Measurements from ENCODE around the gene FAM186B. TPM values are rescaled to one million over a fixed set of nuclear protein-coding genes. Genes with fewer than 3 reads are reported as not detected.
A peak's percentile ranks its signal among the peaks of the same experiment; 100 is the strongest.

The FAM186B gene
- total and polyA plus RNA-seq, 2 of the 13 experiments (the other 11 are each of a cell fraction or from before 2014, with no cell fraction given), result 0.07 to 0.20 TPM

DNA sequence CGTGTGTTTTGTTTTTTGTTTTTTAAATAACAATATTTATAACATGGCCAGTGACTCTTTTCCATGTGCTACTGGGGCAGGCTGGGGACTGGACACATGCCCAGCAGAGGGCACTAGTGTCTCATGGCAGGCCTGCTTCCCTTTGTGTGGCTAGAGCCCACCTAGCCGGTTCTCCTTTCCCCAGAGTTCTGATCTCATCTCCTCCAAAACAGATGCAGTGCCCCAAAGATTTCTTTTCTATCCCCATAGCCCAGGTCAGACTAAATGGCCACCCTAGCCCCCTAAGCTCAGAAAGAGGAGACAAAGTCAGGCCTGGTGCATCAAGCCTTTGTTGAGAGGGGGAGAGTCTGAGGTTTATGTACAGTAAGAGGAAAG lies 39.2 kb upstream of the FAM186B start (continued):
- TF ChIP-seq FOXO4 (CRISPR knock-in tag; conservative IDR thresholded peaks at IDR 0.05), result no peak
- TF ChIP-seq SNAI1 (CRISPR knock-in tag; IDR thresholded peaks at IDR 0.05; ENCODE audit: borderline replicate concordance), result no peak
- TF ChIP-seq ZNF572 (CRISPR knock-in tag; IDR thresholded peaks at IDR 0.05), result no peak
- TF ChIP-seq FLYWCH1 (CRISPR knock-in tag; IDR thresholded peaks at IDR 0.05), result no peak
- no peak for TF ChIP-seq ZNF879 (CRISPR knock-in tag; IDR thresholded peaks at IDR 0.05)
- no peak for TF ChIP-seq CBFB (CRISPR knock-in tag; IDR thresholded peaks at IDR 0.05)
- peak; percentile 31 for TF ChIP-seq XRCC5 (optimal IDR thresholded peaks at IDR 0.05; ENCODE audit: low read length)
- TF ChIP-seq ZNF501 (CRISPR knock-in tag; IDR thresholded peaks at IDR 0.05), result 0 out of 2 replicates have a peak, but pooled peaks have one; percentile 39
- no peak for TF ChIP-seq KIAA2018 (CRISPR knock-in tag; IDR thresholded peaks at IDR 0.05; ENCODE audit: borderline replicate concordance)
- TF ChIP-seq ZFX (CRISPR knock-in tag; IDR thresholded peaks at IDR 0.05; ENCODE audit: low read depth), result 0 out of 2 replicates have a peak, but pooled peaks have one; percentile 22
- TF ChIP-seq, protein P1, sequence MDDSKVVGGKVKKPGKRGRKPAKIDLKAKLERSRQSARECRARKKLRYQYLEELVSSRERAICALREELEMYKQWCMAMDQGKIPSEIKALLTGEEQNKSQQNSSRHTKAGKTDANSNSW (CRISPR knock-in tag; IDR thresholded peaks at IDR 0.05; ENCODE audit: borderline replicate concordance), result no peak
- TF ChIP-seq HDAC6 (IDR thresholded peaks at IDR 0.05; ENCODE audit: low read depth, low read length), result no peak
- TF ChIP-seq NONO (IDR thresholded peaks at IDR 0.05), result no peak
- TF ChIP-seq NONO (CRISPR knock-in tag; conservative IDR thresholded peaks at IDR 0.05), result no peak
- TF ChIP-seq ZNF777 (CRISPR knock-in tag; IDR thresholded peaks at IDR 0.05), result no peak
- TF ChIP-seq AHR (CRISPR knock-in tag; IDR thresholded peaks at IDR 0.05), result no peak
- no peak for TF ChIP-seq DNMT1 (CRISPR knock-in tag; IDR thresholded peaks at IDR 0.05)
- TF ChIP-seq ZNF329 (CRISPR knock-in tag; IDR thresholded peaks at IDR 0.05; ENCODE audit: low read depth), result peak; percentile 65; the same call in 1 of the 2 replicates
- TF ChIP-seq CBX1 (IDR thresholded peaks at IDR 0.05; ENCODE audit: low read depth), result no peak
- no peak for TF ChIP-seq ZFY (CRISPR knock-in tag; IDR thresholded peaks at IDR 0.05)
- no peak for TF ChIP-seq HOXA9 (CRISPR knock-in tag; IDR thresholded peaks at IDR 0.05; ENCODE audit: borderline replicate concordance)
- TF ChIP-seq KLF13 (CRISPR knock-in tag; IDR thresholded peaks at IDR 0.05), result no peak
